Neural cell (in vitro differentiated cells): ENCODE measurements around the gene L3MBTL1. TPM values are rescaled to one million over a fixed set of nuclear protein-coding genes. Genes with fewer than 3 reads are reported as not detected.

Source experiments
- H2AFZ ChIP-seq: fragments of 200-600, 300-800 bp; sonication (generic), shearing (Covaris generic); 2 replicates; pipeline ENCODE4 v1.6.0; 2014; ENCODE audit warnings: low read depth, mild to moderate bottlenecking, antibody characterized with exemption, low read length, moderate library complexity
- H3F3A ChIP-seq: fragments of 200-600 bp; shearing (Covaris generic); 2 replicates; pipeline ENCODE4 v1.6.1; 2016; ENCODE audit warnings: mild to moderate bottlenecking, moderate library complexity, mixed read lengths, antibody characterized with exemption, low read length; ENCODE audit not compliant: insufficient read depth, poor library complexity, severe bottlenecking
- H3K27ac ChIP-seq: fragments of 200-600, 300-800 bp; sonication (generic), shearing (Covaris generic); 2 replicates; pipeline ENCODE4 v1.5.1; 2014; ENCODE audit warnings: mild to moderate bottlenecking, low read length, moderate library complexity
- H3K27me3 ChIP-seq: fragments of 300-800, 200-600 bp; sonication (generic), shearing (Covaris generic); 2 replicates; pipeline ENCODE4 v1.6.0; 2014; ENCODE audit warnings: mild to moderate bottlenecking, low read depth, low read length, moderate library complexity; ENCODE audit not compliant: insufficient read depth
- H3K36me3 ChIP-seq: fragments of 300-800, 200-600 bp; sonication (generic), shearing (Covaris generic); 2 replicates; pipeline ENCODE4 v1.5.1; 2014; ENCODE audit warnings: mild to moderate bottlenecking, antibody characterized with exemption, low read length, moderate library complexity; ENCODE audit not compliant: insufficient read depth
- H3K4me2 ChIP-seq: fragments of 300-800, 200-600 bp; sonication (generic), shearing (Covaris generic); 2 replicates; pipeline ENCODE4 v1.6.0; 2014; ENCODE audit warnings: mild to moderate bottlenecking, low read length
- H3K4me3 ChIP-seq: fragments of 300-800, 200-600 bp; sonication (generic), shearing (Covaris generic); 2 replicates; pipeline ENCODE4 v1.5.1; 2014; ENCODE audit warnings: mild to moderate bottlenecking, low read length, moderate library complexity
- H3K79me2 ChIP-seq: fragments of 200-600 bp; shearing (Covaris generic); replicated peaks from 2 replicates; pipeline ENCODE4 v1.6.0; 2014; ENCODE audit warnings: mild to moderate bottlenecking, low read length, moderate library complexity; ENCODE audit not compliant: insufficient read depth
- H3K9ac ChIP-seq: fragments of 300-800, 200-600 bp; sonication (generic), shearing (Covaris generic); 2 replicates; pipeline ENCODE4 v1.6.1; 2016; ENCODE audit warnings: mild to moderate bottlenecking, low read length, mixed read lengths
- H3K9me2 ChIP-seq: fragments of 200-600 bp; shearing (Covaris generic); 2 replicates; pipeline ENCODE4 v1.6.1; 2016; ENCODE audit warnings: mild to moderate bottlenecking, low read length, mixed read lengths; ENCODE audit not compliant: insufficient read depth
- H3K9me3 ChIP-seq: fragments of 200-600, 300-800 bp; sonication (generic), shearing (Covaris generic); 2 replicates; pipeline ENCODE4 v1.6.1; 2016; ENCODE audit warnings: mild to moderate bottlenecking, mixed run types, low read length, moderate library complexity, mixed read lengths
- H4K20me1 ChIP-seq: fragments of 200-600 bp; shearing (Covaris generic); 2 replicates; pipeline ENCODE4 v1.6.1; 2016; ENCODE audit warnings: mild to moderate bottlenecking, mixed run types; ENCODE audit not compliant: insufficient read depth
- CTCF ChIP-seq: fragments of 450-650 bp; IDR thresholded peaks from 2 replicates; pipeline ENCODE4 v1.5.1; 2014; ENCODE audit warnings: antibody characterized with exemption, mild to moderate bottlenecking, moderate library complexity; ENCODE audit not compliant: poor library complexity, severe bottlenecking
- EP300 ChIP-seq: fragments of 450-650 bp; conservative IDR thresholded peaks from 2 replicates; pipeline ENCODE4 v1.6.1; 2014; ENCODE audit warnings: antibody characterized with exemption, mild to moderate bottlenecking, moderate library complexity; ENCODE audit not compliant: poor library complexity, severe bottlenecking
- EZH2 ChIP-seq: fragments of 200-600, 300-800 bp; shearing (Covaris generic), sonication (generic); IDR thresholded peaks from 2 replicates; pipeline ENCODE4 v1.6.1; 2014; ENCODE audit warnings: antibody characterized with exemption, low read length, borderline replicate concordance, mild to moderate bottlenecking; ENCODE audit not compliant: insufficient read depth, poor library complexity, severe bottlenecking
- MXI1 ChIP-seq: fragments of 450-650 bp; conservative IDR thresholded peaks from 2 replicates; pipeline ENCODE4 v1.6.1; 2014; ENCODE audit warnings: antibody characterized with exemption, mild to moderate bottlenecking; ENCODE audit not compliant: poor library complexity, severe bottlenecking
- POLR2AphosphoS5 ChIP-seq: IDR thresholded peaks from 2 replicates; pipeline ENCODE4 v1.6.1; 2012
- RAD21 ChIP-seq: fragments of 450-650 bp; conservative IDR thresholded peaks from 2 replicates; pipeline ENCODE4 v1.6.1; 2014; ENCODE audit warnings: antibody characterized with exemption, mild to moderate bottlenecking, moderate library complexity
- REST ChIP-seq: IDR thresholded peaks from 2 replicates; pipeline ENCODE4 v1.6.1; 2012; ENCODE audit warnings: borderline replicate concordance
- SMC3 ChIP-seq: fragments of 450-650 bp; conservative IDR thresholded peaks from 2 replicates; pipeline ENCODE4 v1.6.1; 2014; ENCODE audit warnings: antibody characterized with exemption, mild to moderate bottlenecking, moderate library complexity; ENCODE audit not compliant: poor library complexity
- TAF1 ChIP-seq: IDR thresholded peaks from 2 replicates; pipeline ENCODE4 v1.6.1; 2012; ENCODE audit warnings: low read depth
- polyA plus RNA-seq: library from polyadenylated mRNA; depleted of rRNA; stranded (reverse); fragments of >200 nt; gene quantifications from 2 replicates; pipeline ENCODE4 v1.2.3, GENCODE V29; 2014

The L3MBTL1 gene
- polyA plus RNA-seq, 1 donor from 2014 or later: 22.0 TPM

GRCh38 chr20:43570496-43570895 is 63.0 kb downstream of the L3MBTL1 start:
- Histone ChIP-seq H4K20me1 (no peaks in the 10 kb centered on the region), H3K27me3 (no peaks in the 10 kb centered on the region), H3F3A (no peaks in the 10 kb centered on the region), H3K27ac (no peak overlapping the region), H3K36me3 (no peaks in the 10 kb centered on the region), H3K4me2 (no peak overlapping the region), H3K79me2 (no peaks in the 10 kb centered on the region), H2AFZ (no peak overlapping the region), H3K4me3 (no peak overlapping the region), H3K9me2 (no peaks in the 10 kb centered on the region), H3K9me3 (no peaks in the 10 kb centered on the region), H3K9ac (no peak overlapping the region)
- TF ChIP-seq TAF1 (no peak), RAD21 (no peak), SMC3 (no peak), EP300 (no peak), EZH2 (no peak), POLR2AphosphoS5 (no peak), REST (no peak), CTCF (no peak), MXI1 (no peak)

- no peaks in the 10 kb centered on the region for H3K9me3 ChIP-seq
- TF ChIP-seq MXI1: no peak
- no peak for TF ChIP-seq POLR2AphosphoS5
- TF ChIP-seq TAF1: no peak
- no peak for TF ChIP-seq EZH2
- no peak for TF ChIP-seq SMC3
- no peak for TF ChIP-seq CTCF
- TF ChIP-seq RAD21: no peak
- TF ChIP-seq EP300: no peak
- no peak for TF ChIP-seq REST
- H2AFZ ChIP-seq: no peak overlapping the region
- H3K9ac ChIP-seq: no peak overlapping the region
- no peaks in the 10 kb centered on the region for H3F3A ChIP-seq
- no peak overlapping the region for H3K27ac ChIP-seq
- no peaks in the 10 kb centered on the region for H3K27me3 ChIP-seq
- no peaks in the 10 kb centered on the region for H3K79me2 ChIP-seq
- H3K4me2 ChIP-seq: no peak overlapping the region
- no peak overlapping the region for H3K4me3 ChIP-seq
- no peaks in the 10 kb centered on the region for H3K36me3 ChIP-seq
- H4K20me1 ChIP-seq: no peaks in the 10 kb centered on the region
- H3K9me2 ChIP-seq: no peaks in the 10 kb centered on the region
Measured at GRCh38 chr20:43571310-43571709, 63.8 kb downstream of the L3MBTL1 start.
